ENCODE data around the gene TJP2.
A peak's percentile ranks its signal among the peaks of the same experiment; 100 is the strongest.
"Not testable (repeated sequence)": the region's sequence is repeated elsewhere in the genome, so short reads cannot be mapped to it uniquely, and the experiment has no call there.

Gene TJP2

DNA sequence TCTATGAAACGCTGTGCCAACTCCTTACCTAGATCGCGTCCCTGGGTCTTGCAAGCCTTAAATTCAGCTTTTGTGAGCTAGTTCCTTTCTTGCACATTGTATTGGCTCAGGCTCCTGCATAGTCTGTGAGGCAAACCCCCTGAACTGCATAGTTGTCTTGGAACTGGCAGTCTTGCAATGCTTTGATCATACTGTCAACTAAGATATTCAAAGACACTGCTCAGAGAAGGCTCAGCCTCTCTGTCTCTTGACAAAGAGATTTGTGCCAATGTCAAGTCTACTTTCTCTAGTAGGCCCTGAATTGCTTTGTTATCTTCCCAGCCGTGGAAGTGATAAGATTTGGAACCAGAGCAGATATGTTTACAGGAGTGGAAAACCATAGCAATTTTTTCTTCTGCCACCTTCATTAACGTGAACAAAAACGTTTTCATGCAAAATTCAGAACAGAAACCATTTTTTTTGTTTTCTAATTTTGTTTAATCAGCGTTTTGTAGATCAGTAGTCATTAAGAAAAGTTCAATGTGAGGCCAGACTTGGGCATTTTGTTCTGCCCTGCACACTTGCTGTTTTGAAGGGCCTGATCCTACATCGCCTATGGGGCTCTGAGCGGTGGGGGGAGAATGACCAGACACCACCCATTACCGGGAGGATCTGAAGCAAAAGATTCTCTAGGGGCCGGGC is 123.4 kb downstream of the TJP2 start:
- DNase-seq: no peak

DNA sequence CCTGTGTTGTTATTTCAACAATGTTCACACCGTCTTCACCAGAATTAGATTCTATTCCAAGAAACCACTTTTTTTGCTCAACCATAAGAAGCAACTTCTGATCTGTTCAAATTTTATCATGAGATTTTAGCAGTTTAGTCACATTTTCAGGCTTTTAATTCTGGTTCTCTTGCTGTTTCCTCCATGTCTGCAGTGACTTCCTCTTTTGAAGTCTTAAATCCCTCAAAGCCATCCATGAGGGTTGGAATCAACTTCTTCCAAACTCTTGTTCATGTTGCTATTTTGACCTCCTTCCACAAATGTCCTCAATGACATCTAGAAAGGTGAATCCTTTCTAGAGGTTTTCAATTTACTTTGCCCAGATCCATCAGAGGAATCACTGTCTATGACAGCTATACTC is 125.2 kb downstream of the TJP2 start:
- DNase-seq: no peak

DNA sequence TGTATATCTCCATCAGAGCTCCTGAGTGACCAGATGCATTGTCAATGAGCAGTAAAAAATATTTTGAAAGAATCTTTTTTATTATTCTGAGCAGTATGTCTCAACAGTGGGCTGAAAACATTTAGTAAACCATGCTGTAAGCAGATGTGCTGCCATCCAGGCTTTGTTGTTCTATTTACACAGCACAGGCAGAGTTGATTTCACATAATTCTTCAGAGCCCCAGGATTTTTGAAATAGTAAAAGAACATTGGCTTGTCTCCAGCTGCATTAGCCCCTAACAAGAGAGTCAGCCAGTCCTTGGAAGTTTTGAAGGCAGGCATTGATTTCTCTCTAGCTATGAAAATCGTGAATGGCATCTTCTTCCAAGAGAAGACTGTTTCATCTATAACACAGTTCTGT is 125.7 kb downstream of the TJP2 start:
- DNase-seq: no peak

DNA sequence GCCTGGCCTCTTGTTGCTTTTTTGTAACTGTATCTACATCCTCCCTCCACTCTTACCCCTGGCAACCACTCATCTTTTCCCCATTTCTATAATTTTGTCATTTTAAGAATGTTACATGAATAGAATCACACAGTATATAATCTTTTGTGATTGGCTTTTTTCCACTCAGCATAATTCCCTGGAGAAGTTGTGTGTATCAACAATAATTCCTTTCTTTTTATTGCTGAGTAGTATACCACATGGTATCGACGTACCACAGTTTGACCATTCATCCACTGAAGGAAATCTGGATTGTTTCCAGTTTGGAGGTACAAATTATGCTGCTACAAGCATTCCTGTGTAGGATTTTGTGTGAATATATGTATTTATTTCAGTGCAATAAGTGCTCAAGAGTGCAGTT is 129.3 kb downstream of the TJP2 start:
- DNase-seq: no peak

DNA sequence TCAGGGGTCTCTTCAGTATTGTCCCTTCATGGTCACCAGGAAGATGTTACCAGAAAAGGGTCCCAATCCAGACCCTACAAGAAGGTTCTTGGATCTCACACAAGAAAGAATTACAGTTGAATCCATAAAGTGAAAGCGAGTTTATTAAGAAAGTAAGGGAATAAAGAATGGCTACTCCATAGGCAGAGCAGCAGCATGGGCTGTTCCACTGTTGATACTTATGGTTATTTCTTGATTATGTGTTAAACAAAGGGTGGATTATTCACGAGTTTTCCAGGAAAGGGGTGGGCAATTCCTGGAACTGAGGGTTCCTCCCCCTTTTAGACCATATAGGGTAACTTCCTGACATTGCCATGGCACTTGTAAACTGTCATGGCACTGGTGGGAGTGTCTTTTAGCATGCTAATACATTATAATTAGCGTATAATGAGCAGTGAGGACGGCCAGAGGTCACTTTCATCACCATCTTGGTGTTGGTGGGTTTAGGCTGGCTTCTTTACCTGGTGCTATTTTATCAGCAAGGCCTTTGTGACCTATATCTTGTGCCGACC is 132.9 kb downstream of the TJP2 start:
- DNase-seq: not testable (repeated sequence)

DNA sequence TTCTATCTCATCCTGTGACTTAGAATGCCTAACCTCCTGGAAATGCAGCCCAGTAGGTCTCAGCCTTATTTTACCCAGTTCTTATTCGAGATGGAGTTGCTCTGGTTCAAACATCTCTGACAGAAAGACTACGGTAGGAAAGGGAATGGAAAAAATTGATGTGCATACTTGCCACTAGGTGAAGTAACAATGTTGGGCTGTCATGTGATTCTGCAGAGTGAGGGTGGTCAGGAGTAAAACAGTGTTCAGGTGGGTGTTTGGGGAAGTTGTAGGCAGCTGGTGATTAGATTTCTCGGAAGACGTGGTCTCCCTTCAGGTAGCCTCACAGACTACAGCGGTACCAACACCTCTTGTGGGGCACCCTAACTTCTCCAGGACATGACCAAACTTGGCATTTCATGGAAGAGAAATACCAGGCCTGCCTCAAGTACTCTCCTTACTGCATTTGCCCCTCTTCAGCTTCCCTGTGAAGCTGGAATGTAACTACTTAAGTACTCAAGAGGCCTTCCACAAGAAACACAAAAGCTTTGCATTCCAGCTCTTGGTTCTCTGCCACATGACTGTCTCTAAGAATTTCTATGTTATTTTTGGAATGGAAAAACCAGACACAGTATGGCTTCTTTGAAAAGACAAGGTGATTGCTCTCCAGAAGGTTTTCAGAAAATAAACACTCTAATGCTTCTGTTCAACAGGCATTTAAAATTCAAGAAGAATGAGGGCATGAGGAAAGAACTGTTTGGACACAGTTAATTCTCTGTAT is 133.5 kb downstream of the TJP2 start:
- DNase-seq: peak; percentile 91

DNA sequence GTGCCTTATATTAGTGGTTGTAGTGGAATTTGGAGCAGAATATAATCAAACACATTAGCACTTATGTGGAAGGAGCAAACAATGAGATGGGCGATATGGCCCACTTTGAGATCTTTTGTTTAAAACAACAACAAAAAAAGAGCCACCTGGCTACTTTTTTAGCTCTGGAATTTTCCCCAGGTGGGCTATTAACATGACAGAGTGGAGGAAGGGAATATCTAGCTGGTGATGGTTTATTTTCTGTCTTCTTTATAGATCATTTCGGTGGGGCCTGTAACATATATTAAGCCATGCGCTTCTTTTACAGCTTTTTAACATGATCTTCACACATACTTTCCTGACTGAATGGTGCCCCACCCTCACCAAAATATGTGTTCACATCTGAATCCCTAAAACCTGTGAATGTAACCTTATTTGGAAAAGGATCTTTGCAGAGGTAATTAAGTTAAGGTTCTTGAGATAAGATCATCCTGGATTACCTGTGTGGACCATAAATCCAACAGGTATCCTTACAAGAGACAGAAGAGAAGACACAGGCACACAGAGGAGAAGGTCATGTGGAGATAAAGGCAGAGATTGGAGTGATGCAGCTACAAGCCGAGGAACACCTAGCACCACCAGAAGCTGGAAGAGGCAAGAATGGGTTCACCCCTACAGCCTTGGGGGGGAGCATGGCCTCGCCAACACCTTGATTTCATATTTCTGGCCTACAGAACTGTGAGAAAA is 134.3 kb downstream of the TJP2 start:
- no peak for DNase-seq

DNA sequence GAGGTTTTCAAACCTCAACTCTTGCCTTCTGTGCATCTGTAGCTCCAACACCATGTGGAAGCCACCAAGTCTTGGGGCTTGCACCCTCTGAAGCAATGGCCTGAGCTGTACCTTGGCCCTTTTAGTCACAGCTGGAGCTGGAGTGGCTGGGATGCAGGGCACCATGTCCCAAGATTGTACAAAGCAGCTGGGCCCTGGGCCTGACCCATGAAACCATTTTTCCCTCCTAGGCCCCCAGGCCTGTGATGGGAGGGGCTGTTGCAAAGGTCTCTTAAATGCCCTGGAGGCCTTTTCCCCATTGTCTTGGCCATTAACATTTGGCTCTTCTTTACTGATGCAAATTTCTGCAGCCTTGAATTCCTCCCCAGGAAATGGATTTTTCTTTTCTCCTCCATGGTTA is 139.1 kb downstream of the TJP2 start:
- no peak for DNase-seq

DNA sequence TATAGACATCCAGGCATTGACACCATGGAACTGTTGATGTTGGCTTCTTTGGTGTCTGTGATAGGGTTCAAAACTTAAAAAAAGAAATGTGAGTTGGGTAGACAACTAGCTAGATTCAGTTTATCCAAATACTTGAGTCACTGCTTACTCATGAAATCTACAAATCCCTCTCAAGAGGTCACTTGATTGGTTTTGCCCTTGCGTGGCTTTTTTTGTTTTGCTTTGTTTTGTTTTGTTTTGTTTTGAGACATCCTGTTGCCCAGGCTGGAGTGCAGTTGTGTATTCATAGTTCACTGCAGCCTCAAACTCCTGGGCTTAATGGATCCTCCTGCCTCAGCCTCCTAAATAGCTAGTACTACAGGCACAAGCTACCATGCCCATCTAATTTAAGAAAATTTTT is 140.5 kb downstream of the TJP2 start:
- DNase-seq: no peak

DNA sequence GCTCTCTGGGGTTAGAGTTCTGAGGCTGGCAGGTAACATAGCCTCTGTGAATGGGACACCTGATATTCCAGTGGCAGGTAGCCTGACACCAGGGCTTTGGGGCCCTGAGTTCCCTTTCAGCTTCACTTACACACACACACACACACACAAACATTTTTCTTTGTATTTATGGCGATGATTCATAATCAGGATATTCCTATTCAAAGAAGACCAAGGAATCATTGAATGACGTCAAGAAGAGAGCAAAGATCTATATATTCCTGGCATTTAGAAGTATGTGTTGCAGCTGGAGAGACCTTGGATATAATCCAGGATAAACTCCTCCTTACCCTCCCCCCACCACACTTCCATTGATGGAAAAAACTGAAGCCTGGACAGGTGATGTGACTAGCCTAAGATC is 143.0 kb downstream of the TJP2 start:
- peak; percentile 38 for DNase-seq

DNA sequence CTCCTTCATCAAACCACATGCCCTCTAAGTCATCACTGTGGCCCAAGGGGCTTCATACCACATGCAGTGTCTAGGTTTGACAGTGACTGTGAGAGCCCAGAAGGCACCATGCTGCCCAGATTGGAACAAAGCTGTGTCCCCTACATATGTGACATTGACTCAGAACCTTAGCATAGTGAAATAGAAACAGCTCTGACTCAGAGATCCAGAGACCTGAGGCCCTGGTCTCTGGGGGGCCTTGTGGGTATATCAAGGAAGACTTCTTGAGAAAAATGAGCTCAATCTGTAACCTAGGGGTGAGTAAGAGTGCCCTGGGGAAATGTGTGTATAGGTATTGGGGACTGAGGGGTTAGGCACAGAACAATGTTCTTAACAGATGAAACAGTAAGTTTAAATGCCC is 143.8 kb downstream of the TJP2 start:
- DNase-seq: no peak

DNA sequence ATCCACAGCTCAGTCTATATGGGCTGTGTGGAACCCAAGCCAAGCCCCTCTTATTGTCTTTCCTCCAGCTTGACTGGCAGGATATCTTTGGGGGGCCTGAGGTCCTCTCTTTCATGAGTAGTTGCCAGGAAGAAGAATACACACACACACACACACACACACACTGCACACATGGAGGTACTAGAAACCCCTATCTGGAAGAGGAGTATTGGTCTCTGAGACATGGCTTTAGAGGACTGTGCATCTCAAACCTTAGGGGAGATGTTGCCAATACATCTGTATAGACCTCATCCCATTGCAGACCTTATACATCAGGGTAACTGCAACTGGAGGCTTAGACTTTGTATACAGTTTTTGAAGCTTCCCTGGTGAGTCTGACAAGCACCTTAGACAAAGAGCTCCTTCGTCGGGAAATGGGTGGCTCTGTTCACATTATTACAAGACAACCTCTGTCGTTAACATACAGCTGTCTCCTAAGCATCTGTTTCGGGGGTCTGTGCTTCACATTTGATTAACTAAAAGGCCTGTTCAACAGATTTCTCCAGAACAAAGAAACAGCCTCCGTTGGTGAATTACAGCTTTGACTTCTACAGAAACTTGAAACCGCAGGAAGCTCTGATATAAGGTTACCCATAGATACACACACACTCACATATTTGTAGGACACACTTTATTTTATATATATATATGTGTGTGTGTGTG is 145.4 kb downstream of the TJP2 start:
- no peak for DNase-seq

DNA sequence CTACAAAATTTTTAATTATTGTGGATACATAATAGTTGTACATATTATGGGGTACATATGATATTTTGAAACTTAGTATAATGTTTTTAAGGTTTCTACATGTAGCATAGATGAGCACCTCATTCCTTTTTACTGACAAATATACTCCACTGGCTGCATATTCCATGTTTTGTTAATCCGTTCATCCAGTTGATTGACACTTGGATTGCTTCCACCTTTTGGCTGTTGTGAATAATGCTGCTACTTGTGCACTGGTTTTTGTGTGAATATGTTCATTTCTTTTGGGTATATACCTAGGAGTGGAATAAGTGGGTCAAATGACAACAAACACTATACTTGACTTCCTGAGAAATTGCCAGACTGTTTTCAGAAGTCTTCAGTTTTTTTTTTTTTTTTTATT is 148.2 kb downstream of the TJP2 start:
- no peak for DNase-seq

DNA sequence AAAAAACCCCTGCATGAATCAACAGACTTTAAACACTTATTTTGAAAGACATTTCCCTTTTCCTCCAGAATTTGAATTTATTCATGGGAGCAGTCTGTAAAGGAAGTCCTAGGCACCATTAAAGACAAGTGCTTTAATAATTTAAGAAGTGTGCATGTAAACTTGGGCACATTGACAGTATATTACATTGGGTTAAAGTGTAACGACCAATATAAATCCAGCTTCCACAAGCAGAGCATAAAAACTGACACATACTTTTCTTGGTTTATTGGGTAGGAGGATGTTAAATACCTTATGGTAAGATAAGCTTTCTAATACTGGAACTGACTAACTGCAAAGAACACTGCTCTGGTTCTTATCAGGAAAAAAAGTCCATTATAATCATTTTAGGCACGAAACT is 149.8 kb downstream of the TJP2 start:
- DNase-seq: no peak

All from fibroblast of upper back skin (primary cell).